Measurements from ENCODE around the gene EIF2B4.

GRCh38 chr2:27369471-27370025, 590 bp downstream of the EIF2B4 start:
- TF ChIP-seq CTCF (conservative IDR thresholded peaks at IDR 0.05; ENCODE audit: low read depth in 2 of 2) (no peak), JUNB (IDR thresholded peaks at IDR 0.05; ENCODE audit: unreplicated experiment) (no peak), STAT1 (IDR thresholded peaks at IDR 0.05; ENCODE audit: unreplicated experiment) (no peak), REST (IDR thresholded peaks at IDR 0.05; ENCODE audit: unreplicated experiment) (no peak), CREB1 (CRISPR knock-in tag; IDR thresholded peaks at IDR 0.05; ENCODE audit: low read depth) (no peak), EZH2 (IDR thresholded peaks at IDR 0.05; ENCODE audit: low read depth, unreplicated experiment) (no peak), POLR2AphosphoS5 (IDR thresholded peaks at IDR 0.05; ENCODE audit: low read depth) (no peak), EZH2phosphoT487 (IDR thresholded peaks at IDR 0.05; ENCODE audit: unreplicated experiment) (no peak), NANOG (IDR thresholded peaks at IDR 0.05; ENCODE audit: borderline replicate concordance) (no peak), ZNF114 (CRISPR knock-in tag; IDR thresholded peaks at IDR 0.05) (no peak), ZNF331 (CRISPR knock-in tag; IDR thresholded peaks at IDR 0.05; ENCODE audit: low read depth) (no peak)

Measured in GM23338 (cell line).